NCI-H2107 (cell line): ENCODE measurements around the gene LIN28B.
"Not testable (repeated sequence)": the region's sequence is repeated elsewhere in the genome, so short reads cannot be mapped to it uniquely, and the experiment has no call there.

Source experiments
- DNase-seq: peaks from one replicate; lab custom pipeline; 2025; lab: John Stamatoyannopoulos, UW

The LIN28B gene, protein sequence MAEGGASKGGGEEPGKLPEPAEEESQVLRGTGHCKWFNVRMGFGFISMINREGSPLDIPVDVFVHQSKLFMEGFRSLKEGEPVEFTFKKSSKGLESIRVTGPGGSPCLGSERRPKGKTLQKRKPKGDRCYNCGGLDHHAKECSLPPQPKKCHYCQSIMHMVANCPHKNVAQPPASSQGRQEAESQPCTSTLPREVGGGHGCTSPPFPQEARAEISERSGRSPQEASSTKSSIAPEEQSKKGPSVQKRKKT

DNA sequence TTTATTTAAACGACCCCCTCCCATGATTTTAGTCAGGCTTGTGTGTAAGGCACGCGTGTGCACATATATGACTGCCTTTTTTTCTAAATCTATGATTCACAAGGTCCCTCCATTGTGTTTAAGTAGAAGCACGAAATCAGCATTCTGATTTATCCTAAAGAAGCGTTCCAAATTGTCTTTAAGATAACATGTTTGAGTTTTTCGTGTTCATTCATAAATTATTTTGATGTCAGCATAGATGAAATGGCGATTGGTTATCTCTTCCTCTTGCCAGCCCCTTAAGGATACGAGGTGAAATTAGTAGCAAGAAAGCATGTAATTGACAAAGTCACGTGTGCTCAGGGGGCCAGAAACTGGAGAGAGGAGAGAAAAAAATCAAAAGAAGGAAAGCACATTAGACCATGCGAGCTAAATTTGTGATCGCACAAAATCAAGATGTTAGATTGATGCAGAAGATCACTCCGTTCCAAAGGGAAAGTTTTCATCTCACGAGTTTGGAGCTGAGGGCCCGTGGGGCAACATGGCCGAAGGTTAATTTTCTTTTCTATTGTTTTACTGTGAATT, at the start of gene LIN28B:
TSS of gene LIN28B (plus strand) at position 377 of the 564 bp plus-strand sequence. CDS start at position 521, 144 bp downstream.
- DNase-seq, result no peak

DNA sequence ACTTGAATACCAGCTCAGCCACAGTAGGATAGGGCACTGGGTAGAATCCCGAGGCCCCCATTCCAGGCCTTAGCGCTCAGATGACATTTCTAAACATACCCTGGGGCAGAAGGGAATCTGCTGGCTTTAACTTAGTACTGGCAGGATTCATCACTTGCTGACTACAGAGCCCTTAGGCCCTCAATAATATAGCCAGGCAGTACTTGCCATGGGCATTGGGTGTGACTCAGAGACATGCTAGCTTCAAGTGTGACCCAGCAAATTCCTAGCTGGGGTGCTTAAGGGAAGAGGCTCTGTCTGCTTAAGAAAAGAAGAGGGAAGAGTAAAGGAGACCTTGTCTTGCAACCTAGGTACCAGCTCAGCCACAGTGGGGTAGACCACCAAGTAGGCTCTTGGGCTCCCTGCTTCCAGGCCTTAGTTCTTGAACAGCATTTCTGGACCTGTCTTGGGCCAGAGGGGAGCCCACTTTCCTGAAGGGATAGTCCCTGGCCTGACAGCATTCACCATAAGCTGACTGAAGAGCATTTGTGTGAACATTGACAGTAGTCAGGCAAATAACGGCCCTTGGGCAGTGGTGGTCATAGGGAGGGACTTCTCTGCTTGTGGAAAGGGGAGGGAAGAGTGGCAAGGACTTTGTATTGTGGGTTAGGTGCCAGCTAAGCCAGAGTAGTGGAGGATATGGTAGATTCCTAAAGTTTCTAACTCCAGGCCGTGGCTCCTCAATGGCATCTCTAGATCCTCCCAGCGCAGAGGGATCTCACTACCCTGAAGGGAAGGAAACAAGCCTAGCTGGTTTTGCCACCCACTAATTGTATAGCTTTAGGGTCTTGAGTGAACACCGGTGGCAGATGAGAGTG, 48.6 kb upstream of the LIN28B start:
- no peak for DNase-seq

DNA sequence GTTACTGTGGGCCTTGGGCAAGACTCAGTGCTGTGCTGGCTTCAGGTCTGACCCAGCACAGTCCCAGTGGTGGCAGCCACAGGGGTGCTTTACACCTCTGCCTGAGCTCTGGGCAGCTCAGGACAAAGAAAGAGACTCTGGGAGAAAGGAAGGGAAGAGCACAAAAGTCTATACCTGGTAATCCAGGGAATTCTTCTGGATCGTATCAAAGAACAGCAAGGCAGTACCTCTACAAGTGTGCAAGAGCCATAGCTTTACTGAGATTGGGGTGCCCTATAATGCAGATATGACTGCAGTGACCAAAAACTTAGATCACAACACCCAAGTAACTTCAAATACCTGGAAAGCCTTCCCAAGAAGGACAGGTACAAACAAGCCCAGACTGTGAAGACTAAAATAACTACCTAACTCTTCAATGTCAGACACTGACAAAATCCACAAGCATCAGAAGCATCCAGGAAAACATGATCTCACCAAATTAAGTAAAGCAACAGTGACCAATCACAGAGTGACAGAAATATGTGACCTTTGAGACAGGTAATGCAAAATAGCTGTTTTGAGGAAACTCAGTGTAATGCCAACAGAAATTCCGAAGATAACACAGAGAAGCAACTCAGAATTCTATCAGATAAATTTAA, 47.9 kb upstream of the LIN28B start:
- DNase-seq, result no peak

- DNase-seq, result no peak
These were observed 35.0 kb upstream of the LIN28B start for GRCh38 chr6:104921896-104922295.

GRCh38 chr6:104928141-104928540, 28.8 kb upstream of the LIN28B start:
- DNase-seq, result no peak

GRCh38 chr6:104929353-104929752, 27.6 kb upstream of the LIN28B start:
- DNase-seq, result no peak

DNA sequence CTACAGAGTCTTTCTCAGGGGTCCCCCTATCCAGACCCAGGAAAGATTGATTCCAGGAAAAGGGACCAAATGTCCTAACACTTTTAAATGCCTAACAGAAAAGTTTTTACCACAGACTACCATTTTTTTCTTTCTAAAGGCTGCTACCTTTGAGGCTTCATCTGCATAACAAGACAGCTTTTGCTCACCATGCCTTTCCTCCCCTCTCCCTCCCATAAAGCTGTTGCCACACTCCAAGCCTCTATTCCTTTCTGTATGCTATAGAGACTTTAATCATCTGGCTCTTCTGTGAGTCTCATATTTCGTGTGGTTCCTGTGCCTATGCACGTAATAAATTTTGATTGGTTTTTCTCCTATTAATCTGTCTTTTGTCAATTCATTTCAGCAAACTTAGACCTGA, 26.0 kb upstream of the LIN28B start:
- no peak for DNase-seq

- no peak for DNase-seq
These were observed 20.0 kb upstream of the LIN28B start for GRCh38 chr6:104936766-104937535.

GRCh38 chr6:104940238-104940892, 16.5 kb upstream of the LIN28B start:
- DNase-seq, result no peak

GRCh38 chr6:104940893-104941728, 15.8 kb upstream of the LIN28B start:
- DNase-seq, result no peak

- no peak for DNase-seq
These were observed 15.2 kb upstream of the LIN28B start for GRCh38 chr6:104941729-104942091.

GRCh38 chr6:104943781-104944180, 13.1 kb upstream of the LIN28B start:
- DNase-seq, result no peak

GRCh38 chr6:104949206-104949605, 7.7 kb upstream of the LIN28B start:
- DNase-seq, result no peak

DNA sequence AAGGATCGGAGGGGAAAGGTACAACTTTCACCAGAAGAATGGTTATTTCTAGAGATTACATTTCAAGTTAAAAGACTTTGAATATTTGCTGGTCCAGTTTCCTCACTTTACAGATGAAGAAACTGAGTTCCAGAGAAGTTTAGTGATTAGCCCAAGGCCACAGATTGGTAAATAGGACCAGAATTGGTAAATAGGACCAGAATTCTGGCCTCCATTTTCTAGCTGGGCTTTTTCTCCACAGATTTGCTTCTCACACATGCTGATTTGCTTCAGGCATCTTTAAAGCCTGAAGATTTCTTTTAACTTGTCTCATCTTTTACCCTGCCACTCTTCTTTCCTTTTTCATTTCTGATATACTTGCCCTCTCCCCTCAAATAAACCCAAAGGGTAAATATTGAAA, 5.2 kb upstream of the LIN28B start:
- no peak for DNase-seq

DNA sequence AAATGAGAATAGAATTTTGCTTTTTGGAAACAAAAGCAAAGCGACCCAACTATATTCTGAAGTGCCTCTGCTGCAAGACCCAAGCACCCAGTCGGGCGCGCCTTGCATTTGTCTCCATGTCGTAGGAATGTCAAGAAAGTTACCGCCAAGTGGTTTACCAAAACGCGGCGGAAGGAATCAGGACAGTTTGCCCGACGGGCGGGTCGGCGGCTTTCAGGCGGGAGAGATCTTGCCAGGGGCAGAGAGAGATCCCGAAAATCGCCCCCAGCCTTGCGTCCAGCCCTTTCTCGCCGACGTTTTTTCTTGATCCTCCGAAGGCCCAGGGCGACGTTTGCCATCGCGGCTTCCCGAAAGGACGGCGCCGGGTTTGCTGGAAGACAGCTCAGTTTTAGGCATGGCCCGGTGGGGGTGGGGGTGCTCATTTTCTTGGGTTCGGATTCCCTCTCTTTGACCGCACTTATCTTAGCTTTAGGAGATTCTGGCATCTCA, 4.0 kb upstream of the LIN28B start:
- no peak for DNase-seq

- not testable (repeated sequence) for DNase-seq
These were observed 3.3 kb upstream of the LIN28B start for GRCh38 chr6:104953400-104954189.

- no peak for DNase-seq
These were observed 2.6 kb upstream of the LIN28B start for GRCh38 chr6:104954190-104954797.

- no peak for DNase-seq
These were observed 1.4 kb upstream of the LIN28B start for GRCh38 chr6:104955491-104955890.
